ENCODE measurements around the gene CROCC2. TPM values are rescaled to one million over a fixed set of nuclear protein-coding genes. Genes with fewer than 3 reads are reported as not detected.
A peak's percentile ranks its signal among the peaks of the same experiment; 100 is the strongest.

The CROCC2 gene
- total and polyA plus RNA-seq, 2 of the 13 experiments (the other 11 are each of a cell fraction or from before 2014, with no cell fraction given) = not detected

DNA sequence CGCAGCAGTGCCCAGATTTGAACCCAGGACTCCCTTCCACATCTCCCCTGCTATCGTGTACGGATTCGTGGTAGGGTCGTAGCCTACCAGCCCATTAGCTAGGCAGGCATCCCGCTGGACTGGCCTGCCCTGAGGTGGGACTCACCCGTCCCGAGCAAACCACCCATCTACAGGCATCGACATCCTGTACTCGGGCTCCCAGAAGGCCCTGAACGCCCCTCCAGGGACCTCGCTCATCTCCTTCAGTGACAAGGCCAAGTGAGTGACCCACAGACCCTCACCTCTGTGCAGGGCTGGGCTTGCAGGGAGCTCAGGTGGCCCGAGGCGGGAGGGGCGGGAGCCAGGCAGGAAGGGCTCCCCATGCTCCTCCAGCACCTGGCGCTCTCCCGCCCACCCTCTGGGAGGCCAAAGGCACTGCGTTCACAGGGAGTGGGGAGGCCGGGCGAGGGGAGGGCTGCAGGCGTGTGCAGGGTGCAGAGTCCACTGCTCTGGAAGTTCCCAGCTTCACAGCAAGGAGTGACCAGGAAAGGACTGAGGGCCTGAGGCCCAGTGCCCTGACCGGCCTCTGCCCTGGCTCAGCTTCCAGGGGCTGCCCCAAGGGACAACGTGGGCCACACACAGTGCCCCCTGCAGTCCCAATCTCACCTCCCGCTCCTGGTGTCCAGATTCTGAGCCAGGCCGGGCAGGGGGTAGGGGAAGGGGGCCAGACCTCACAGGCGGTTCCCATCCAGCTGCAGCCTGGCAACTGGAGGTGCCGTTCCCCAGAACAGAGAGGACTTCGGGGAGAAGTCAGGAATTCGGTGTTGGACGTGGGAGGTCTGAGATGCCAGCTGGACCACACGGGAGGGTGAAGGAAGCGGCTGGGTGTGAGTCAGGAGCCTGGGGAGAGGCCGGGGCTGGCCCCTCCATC, 32.1 kb upstream of the CROCC2 start (continued):
- TF ChIP-seq MEIS1 (CRISPR knock-in tag; IDR thresholded peaks at IDR 0.05; ENCODE audit: borderline replicate concordance) (0 out of 2 replicates have a peak, but pooled peaks have one; percentile 52), ZNF335 (CRISPR knock-in tag; IDR thresholded peaks at IDR 0.05) (0 out of 2 replicates have a peak, but pooled peaks have one; percentile 50), ZSCAN29 (CRISPR knock-in tag; conservative IDR thresholded peaks at IDR 0.05) (no peak; the same call in 1 of the 2 replicates), CEBPB (IDR thresholded peaks at IDR 0.05; ENCODE audit: borderline replicate concordance, low read depth, low read length) (no peak), ZNF3 (CRISPR knock-in tag; IDR thresholded peaks at IDR 0.05) (no peak), GZF1 (CRISPR knock-in tag; IDR thresholded peaks at IDR 0.05) (no peak; the same call in 1 of the 2 replicates), HNF4G (IDR thresholded peaks at IDR 0.05; ENCODE audit: borderline replicate concordance, low read depth, low read length) (peak; percentile 94), HNF4G (CRISPR knock-in tag; IDR thresholded peaks at IDR 0.05; ENCODE audit: borderline replicate concordance, low read depth) (peak; percentile 100), KLF16 (CRISPR knock-in tag; IDR thresholded peaks at IDR 0.05) (peak in 1 of 2 experiments; percentile 86; a peak in 2 of 4 replicates), ZNF724P (CRISPR knock-in tag; IDR thresholded peaks at IDR 0.05; ENCODE audit: borderline replicate concordance) (peak; percentile 43; the same call in 1 of the 2 replicates), HOXD1 (CRISPR knock-in tag; IDR thresholded peaks at IDR 0.05) (0 out of 2 replicates have a peak, but pooled peaks have one; percentile 70), CBFB (CRISPR knock-in tag; IDR thresholded peaks at IDR 0.05) (no peak; the same call in none of the 2 replicates), TGIF2 (CRISPR knock-in tag; IDR thresholded peaks at IDR 0.05) (peak; percentile 78), STAT5B (CRISPR knock-in tag; IDR thresholded peaks at IDR 0.05) (no peak), ZNF331 (CRISPR knock-in tag; IDR thresholded peaks at IDR 0.05) (peak; percentile 97)
- TF ChIP-seq, protein P1, sequence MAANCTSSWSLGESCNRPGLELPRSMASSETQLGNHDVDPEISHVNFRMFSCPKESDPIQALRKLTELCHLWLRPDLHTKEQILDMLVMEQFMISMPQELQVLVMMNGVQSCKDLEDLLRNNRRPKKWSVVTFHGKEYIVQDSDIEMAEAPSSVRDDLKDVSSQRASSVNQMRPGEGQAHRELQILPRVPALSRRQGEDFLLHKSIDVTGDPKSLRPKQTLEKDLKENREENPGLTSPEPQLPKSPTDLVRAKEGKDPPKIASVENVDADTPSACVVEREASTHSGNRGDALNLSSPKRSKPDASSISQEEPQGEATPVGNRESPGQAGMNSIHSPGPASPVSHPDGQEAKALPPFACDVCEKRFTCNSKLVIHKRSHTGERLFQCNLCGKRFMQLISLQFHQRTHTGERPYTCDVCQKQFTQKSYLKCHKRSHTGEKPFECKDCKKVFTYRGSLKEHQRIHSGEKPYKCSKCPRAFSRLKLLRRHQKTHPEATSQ (CRISPR knock-in tag; IDR thresholded peaks at IDR 0.05; ENCODE audit: borderline replicate concordance) = no peak; the same call in 1 of the 2 replicates
- TF ChIP-seq, protein P2, sequence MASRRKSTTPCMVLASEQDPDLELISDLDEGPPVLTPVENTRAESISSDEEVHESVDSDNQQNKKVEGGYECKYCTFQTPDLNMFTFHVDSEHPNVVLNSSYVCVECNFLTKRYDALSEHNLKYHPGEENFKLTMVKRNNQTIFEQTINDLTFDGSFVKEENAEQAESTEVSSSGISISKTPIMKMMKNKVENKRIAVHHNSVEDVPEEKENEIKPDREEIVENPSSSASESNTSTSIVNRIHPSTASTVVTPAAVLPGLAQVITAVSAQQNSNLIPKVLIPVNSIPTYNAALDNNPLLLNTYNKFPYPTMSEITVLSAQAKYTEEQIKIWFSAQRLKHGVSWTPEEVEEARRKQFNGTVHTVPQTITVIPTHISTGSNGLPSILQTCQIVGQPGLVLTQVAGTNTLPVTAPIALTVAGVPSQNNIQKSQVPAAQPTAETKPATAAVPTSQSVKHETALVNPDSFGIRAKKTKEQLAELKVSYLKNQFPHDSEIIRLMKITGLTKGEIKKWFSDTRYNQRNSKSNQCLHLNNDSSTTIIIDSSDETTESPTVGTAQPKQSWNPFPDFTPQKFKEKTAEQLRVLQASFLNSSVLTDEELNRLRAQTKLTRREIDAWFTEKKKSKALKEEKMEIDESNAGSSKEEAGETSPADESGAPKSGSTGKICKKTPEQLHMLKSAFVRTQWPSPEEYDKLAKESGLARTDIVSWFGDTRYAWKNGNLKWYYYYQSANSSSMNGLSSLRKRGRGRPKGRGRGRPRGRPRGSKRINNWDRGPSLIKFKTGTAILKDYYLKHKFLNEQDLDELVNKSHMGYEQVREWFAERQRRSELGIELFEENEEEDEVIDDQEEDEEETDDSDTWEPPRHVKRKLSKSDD (CRISPR knock-in tag; IDR thresholded peaks at IDR 0.05; ENCODE audit: low read depth) = peak; percentile 92
- TF ChIP-seq, protein P3, sequence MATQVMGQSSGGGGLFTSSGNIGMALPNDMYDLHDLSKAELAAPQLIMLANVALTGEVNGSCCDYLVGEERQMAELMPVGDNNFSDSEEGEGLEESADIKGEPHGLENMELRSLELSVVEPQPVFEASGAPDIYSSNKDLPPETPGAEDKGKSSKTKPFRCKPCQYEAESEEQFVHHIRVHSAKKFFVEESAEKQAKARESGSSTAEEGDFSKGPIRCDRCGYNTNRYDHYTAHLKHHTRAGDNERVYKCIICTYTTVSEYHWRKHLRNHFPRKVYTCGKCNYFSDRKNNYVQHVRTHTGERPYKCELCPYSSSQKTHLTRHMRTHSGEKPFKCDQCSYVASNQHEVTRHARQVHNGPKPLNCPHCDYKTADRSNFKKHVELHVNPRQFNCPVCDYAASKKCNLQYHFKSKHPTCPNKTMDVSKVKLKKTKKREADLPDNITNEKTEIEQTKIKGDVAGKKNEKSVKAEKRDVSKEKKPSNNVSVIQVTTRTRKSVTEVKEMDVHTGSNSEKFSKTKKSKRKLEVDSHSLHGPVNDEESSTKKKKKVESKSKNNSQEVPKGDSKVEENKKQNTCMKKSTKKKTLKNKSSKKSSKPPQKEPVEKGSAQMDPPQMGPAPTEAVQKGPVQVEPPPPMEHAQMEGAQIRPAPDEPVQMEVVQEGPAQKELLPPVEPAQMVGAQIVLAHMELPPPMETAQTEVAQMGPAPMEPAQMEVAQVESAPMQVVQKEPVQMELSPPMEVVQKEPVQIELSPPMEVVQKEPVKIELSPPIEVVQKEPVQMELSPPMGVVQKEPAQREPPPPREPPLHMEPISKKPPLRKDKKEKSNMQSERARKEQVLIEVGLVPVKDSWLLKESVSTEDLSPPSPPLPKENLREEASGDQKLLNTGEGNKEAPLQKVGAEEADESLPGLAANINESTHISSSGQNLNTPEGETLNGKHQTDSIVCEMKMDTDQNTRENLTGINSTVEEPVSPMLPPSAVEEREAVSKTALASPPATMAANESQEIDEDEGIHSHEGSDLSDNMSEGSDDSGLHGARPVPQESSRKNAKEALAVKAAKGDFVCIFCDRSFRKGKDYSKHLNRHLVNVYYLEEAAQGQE (IDR thresholded peaks at IDR 0.05; ENCODE audit: borderline replicate concordance in 1 of 2, low read depth in 1 of 2, low read length in 2 of 2) = peak in 1 of 2 experiments; percentile 22; a peak in 1 of 4 replicates
- TF ChIP-seq, protein P4, sequence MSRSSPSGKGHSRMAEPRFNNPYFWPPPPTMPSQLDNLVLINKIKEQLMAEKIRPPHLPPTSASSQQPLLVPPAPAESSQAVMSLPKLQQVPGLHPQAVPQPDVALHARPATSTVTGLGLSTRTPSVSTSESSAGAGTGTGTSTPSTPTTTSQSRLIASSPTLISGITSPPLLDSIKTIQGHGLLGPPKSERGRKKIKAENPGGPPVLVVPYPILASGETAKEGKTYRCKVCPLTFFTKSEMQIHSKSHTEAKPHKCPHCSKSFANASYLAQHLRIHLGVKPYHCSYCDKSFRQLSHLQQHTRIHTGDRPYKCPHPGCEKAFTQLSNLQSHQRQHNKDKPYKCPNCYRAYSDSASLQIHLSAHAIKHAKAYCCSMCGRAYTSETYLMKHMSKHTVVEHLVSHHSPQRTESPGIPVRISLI (CRISPR knock-in tag; IDR thresholded peaks at IDR 0.05; ENCODE audit: borderline replicate concordance) = no peak

All from HepG2 (cell line).